ENCODE measurements around the gene SCO2. TPM values are rescaled to one million over a fixed set of nuclear protein-coding genes. Genes with fewer than 3 reads are reported as not detected.
A peak's percentile ranks its signal among the peaks of the same experiment; 100 is the strongest.

The SCO2 gene
- total RNA-seq, 6 experiments from 2014 or later: 0.80 to 4.2 (median 2.5) TPM; not detected in 2

DNA sequence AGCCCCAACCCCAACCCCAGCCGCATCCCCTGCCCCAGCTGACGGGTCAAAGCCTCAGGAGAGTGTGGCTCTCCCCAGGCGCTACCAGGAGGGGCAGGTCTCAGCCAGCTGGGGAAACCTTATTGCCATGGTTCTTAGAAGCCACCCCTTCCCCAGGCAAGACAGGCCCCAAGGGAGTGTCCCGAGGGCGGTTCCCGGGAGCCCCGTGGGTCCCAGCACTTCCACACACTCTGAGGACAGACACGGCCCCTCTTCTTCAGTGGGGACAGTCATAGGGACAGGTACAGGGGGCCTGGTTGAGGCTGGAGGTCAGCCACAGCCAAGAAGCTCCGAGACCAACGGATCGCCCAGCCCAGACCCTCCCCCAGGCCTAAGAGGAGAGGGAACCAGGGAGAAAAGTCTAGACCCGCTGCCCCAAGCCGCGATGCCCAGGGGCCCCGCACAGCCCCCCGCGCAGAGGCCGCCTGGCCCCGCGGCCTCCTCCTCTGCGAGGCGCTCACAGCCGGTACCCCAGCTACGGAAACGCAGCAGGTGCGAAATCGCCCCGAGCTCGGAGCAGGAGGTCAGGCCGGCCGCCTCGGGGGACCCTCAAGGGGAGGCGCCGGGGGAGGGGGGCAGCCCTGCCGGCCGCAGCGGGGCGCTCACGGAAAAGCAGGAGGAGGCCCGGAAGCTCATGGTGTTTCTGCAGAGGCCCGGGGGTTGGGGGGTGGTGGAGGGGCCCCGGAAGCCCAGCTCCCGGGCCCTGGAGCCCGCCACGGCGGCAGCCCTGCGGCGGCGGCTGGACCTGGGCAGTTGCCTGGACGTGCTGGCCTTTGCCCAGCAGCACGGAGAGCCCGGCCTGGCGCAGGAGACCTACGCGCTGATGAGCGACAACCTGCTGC, 22.9 kb upstream of the SCO2 start:
- TF ChIP-seq POLR2A (IDR thresholded peaks at IDR 0.05): peak; percentile 66
- TF ChIP-seq, protein P1, sequence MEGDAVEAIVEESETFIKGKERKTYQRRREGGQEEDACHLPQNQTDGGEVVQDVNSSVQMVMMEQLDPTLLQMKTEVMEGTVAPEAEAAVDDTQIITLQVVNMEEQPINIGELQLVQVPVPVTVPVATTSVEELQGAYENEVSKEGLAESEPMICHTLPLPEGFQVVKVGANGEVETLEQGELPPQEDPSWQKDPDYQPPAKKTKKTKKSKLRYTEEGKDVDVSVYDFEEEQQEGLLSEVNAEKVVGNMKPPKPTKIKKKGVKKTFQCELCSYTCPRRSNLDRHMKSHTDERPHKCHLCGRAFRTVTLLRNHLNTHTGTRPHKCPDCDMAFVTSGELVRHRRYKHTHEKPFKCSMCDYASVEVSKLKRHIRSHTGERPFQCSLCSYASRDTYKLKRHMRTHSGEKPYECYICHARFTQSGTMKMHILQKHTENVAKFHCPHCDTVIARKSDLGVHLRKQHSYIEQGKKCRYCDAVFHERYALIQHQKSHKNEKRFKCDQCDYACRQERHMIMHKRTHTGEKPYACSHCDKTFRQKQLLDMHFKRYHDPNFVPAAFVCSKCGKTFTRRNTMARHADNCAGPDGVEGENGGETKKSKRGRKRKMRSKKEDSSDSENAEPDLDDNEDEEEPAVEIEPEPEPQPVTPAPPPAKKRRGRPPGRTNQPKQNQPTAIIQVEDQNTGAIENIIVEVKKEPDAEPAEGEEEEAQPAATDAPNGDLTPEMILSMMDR (IDR thresholded peaks at IDR 0.05): no peak

DNA sequence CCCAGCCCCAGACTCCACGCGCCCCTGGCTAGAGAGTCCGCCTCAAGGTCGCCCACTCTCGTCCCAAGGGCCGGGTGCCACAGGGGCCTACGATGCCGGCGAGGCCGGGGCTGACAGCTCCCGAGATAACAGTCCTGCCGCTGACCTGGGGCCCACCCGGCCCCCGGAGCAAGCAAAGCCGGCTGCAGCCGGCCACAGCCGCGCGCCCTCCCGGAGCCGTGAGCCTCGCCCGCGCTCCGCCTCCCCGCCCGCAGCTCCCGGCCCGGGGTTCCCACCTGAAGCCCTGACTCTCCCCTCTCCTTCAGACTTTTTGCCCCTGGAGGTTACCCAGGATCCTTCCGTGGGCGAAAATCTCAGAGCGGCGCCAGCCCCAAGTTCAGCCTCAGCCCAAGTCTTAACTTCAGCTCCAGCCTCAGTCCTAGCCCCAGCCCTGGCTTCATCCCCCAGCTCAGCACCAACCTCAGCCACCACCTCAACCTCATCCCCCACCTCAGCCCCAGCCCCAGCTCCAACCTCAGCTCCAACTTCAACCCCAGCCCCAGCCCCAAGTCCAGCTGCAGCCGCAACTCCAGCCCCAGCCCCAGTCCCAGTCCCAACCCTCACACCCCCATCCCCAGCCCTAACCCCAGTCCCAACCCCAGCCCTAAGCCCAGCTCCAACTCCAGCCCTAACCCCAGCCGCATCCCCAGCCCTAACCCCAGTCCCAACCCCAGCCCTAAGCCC, 22.0 kb upstream of the SCO2 start:
- no peak overlapping the region for H3K27ac ChIP-seq
- no peaks in the 10 kb centered on the region for H3K9me3 ChIP-seq
- no peaks in the 10 kb centered on the region for H3K36me3 ChIP-seq
- H3K4me1 ChIP-seq: peaks cover 0 to 8% (median 0%) of the 10 kb centered on the region in 4 donors
- ATAC-seq (no peak), DNase-seq (peak in 1 of 3 donors; percentile 46)
- H3K4me3 ChIP-seq: no peak overlapping the region
- intact Hi-C loops (cut with DNase I): no loop called here
- 83% methylated on average over 18 of the region's 35 CpGs for WGBS (ENCODE audit: insufficient coverage, low coverage, low lambda C conversion rate, missing lambda C conversion rate)
- no peak for TF ChIP-seq POLR2A (IDR thresholded peaks at IDR 0.05)
- TF ChIP-seq, protein P1 (IDR thresholded peaks at IDR 0.05): no peak
- H3K27me3 ChIP-seq: no peaks in the 10 kb centered on the region

More for the DNA sequence above, 22.9 kb upstream of the SCO2 start:
- peak overlapping the region; percentile 23 to 39 (median 31) for H3K4me3 ChIP-seq
- intact Hi-C loops (cut with DNase I): no loop called here
- no peaks in the 10 kb centered on the region for H3K27me3 ChIP-seq
- DNase-seq (peak; percentile 67 to 72 (median 71)), ATAC-seq (peak; percentile 49 to 72 (median 68))
- peaks cover 0 to 8% (median 0%) of the 10 kb centered on the region in 4 donors for H3K4me1 ChIP-seq
- H3K27ac ChIP-seq: peak overlapping the region in 1 of 3 donors; percentile 8
- no peaks in the 10 kb centered on the region for H3K9me3 ChIP-seq
- no peaks in the 10 kb centered on the region for H3K36me3 ChIP-seq
- 18% methylated on average over 9 of the region's 56 CpGs for whole genome bisulfite sequencing (ENCODE audit: insufficient coverage, low coverage, low lambda C conversion rate, missing lambda C conversion rate)

DNA sequence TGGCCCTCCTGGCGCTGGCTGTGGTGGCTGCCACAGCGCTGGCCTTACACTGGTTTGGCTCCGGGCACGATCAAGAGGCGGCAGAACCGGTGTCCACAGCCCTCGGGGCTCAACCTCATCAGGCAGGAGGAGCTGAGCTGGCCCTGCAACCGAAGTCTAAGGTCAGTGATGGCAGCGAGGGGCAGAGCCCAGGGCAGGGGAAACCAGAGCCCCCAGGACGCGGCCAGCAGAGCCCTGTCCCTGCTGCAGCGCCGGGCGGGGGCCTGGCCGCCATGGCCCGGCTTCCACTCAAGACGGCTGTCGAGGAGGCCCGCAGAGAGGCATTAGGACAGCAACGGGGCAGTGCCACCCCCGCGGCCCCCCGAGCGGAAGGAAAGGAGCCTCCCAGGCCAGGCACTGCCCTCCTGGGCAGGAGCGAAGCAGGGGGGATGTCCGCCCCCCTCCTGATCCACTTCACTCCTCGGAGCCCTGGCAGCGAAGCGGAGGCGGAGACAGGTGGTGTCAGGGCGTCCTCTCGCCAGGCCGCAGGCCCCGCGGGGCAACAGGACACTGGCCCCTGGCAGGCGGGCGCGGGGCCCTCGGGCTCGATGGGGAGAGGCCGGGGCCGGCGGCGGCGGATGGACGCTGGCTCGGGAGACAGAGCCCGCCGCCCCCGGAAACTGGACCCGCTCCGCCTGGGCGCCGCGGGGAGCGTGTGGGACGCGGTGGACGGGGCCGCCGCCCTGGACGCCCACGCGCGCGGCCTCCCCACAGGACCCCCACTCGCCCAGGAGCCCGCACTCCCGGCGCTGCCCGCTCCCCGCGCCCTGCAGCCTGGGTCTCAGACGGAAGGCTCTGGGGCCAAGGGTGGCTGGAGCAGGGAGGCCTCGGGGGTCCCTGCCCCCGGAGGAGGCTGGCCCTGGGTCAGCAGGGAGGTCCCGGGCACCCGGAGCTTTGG, 21.2 kb upstream of the SCO2 start:
- no CpG with 5 or more reads among the region's 78 CpGs for WGBS (ENCODE audit: insufficient coverage, low coverage, low lambda C conversion rate, missing lambda C conversion rate)
- H3K27ac ChIP-seq: no peak overlapping the region
- intact Hi-C loops (cut with DNase I): no loop called here
- H3K27me3 ChIP-seq: no peaks in the 10 kb centered on the region
- no peak for ATAC-seq
- DNase-seq: peak in 1 of 3 donors; percentile 57
- no peaks in the 10 kb centered on the region for H3K9me3 ChIP-seq
- no peak for TF ChIP-seq POLR2A (IDR thresholded peaks at IDR 0.05)
- TF ChIP-seq, protein P1 (IDR thresholded peaks at IDR 0.05): no peak
- peaks cover 0 to 8% (median 0%) of the 10 kb centered on the region in 4 donors for H3K4me1 ChIP-seq
- H3K36me3 ChIP-seq: no peaks in the 10 kb centered on the region
- H3K4me3 ChIP-seq: no peak overlapping the region

All from right lobe of liver (tissue), 6 donors.